H1 (cell line): Measurements from ENCODE around the gene IFNL4. TPM values are rescaled to one million over a fixed set of nuclear protein-coding genes. Genes with fewer than 3 reads are reported as not detected.

Experiments used
- CTCF ChIA-PET: fragments of 300-600 bp; sonication (Branson Sonifier 250); formaldehyde crosslinking; loops from one replicate; lab custom pipeline; 2021; ENCODE audit not compliant: partially characterized antibody; lab: Charles Lee
- POLR2A ChIA-PET: fragments of 300-600 bp; sonication (Branson Sonifier 250); formaldehyde crosslinking; loops from one replicate; lab custom pipeline; 2021; ENCODE audit warnings: inconsistent platforms; ENCODE audit not compliant: partially characterized antibody; lab: Charles Lee
- DNase-seq, 2 experiments: peaks; one replicate each; pipeline versions ENCODE4 v3.0.0 to v3.0.0-alpha.2; 2010 to 2022; ENCODE audit warnings: low spot score in 2 of 2, low read depth in 1 of 2, mixed read lengths in 1 of 2
- FAIRE-seq: peaks from 2 replicates; lab custom pipeline; 2011; peaks lifted over from hg19 to GRCh38; lab: Jason Lieb, UNC
- H2AFZ ChIP-seq: 2 replicates; pipeline ENCODE4 v1.8.1; 2012; ENCODE audit warnings: low read length, inconsistent platforms
- H2AK5ac ChIP-seq: 2 replicates; pipeline ENCODE4 v1.6.1; 2013; ENCODE audit warnings: low read depth, low read length
- H2BK120ac ChIP-seq: replicated peaks from 2 replicates; pipeline ENCODE3; 2013; ENCODE audit warnings: low read depth, low read length, inconsistent platforms
- H2BK12ac ChIP-seq: 2 replicates; pipeline ENCODE4 v1.6.1; 2013; ENCODE audit warnings: low read depth, low read length
- H2BK15ac ChIP-seq: 2 replicates; pipeline ENCODE4 v1.6.1; 2013; ENCODE audit warnings: low read length
- H2BK20ac ChIP-seq: 2 replicates; pipeline ENCODE4 v1.6.1; 2013; ENCODE audit warnings: low read length
- H2BK5ac ChIP-seq: 2 replicates; pipeline ENCODE4 v1.6.1; 2013; ENCODE audit warnings: low read depth, low read length
- H3K14ac ChIP-seq: 2 replicates; pipeline ENCODE4 v1.6.1; 2013; ENCODE audit warnings: inconsistent platforms; ENCODE audit not compliant: insufficient read length
- H3K18ac ChIP-seq: 2 replicates; pipeline ENCODE4 v1.6.1; 2013; ENCODE audit warnings: low read length; ENCODE audit errors: extremely low read depth
- H3K23ac ChIP-seq: 2 replicates; pipeline ENCODE4 v1.6.1; 2013; ENCODE audit warnings: inconsistent platforms; ENCODE audit not compliant: insufficient read length
- H3K23me2 ChIP-seq: 2 replicates; pipeline ENCODE4 v1.6.1; 2013; ENCODE audit warnings: low read depth, low read length
- H3K27ac ChIP-seq: 2 replicates; pipeline ENCODE4 v1.6.1; 2011; ENCODE audit warnings: low read depth, low read length, inconsistent platforms
- H3K27me3 ChIP-seq, 4 experiments: replicated peaks in 1 of 4; 1 replicate in 1 of 4; 2 replicates in 3 of 4; pipeline versions ENCODE4 v1.6.1 to v1.8.1; 2011 to 2013; ENCODE audit warnings: low read length in 3 of 4, mild to moderate bottlenecking in 3 of 4, inconsistent platforms in 2 of 4, mixed read lengths in 2 of 4, moderate library complexity in 1 of 4; ENCODE audit not compliant: control insufficient read depth in 3 of 4, insufficient read depth in 3 of 4; ENCODE audit errors: extremely low read depth in 1 of 4
- H3K36me3 ChIP-seq, 4 experiments: 2 replicates each; pipeline versions ENCODE4 v1.6.1 to v1.8.1; 2011 to 2013; ENCODE audit warnings: mild to moderate bottlenecking in 4 of 4, low read length in 3 of 4, moderate library complexity in 2 of 4, control low read depth in 1 of 4, inconsistent platforms in 1 of 4; ENCODE audit not compliant: insufficient read depth in 4 of 4, control insufficient read depth in 2 of 4
- H3K4ac ChIP-seq: replicated peaks from 2 replicates; pipeline ENCODE3; 2013; ENCODE audit warnings: low read length, low read depth, mixed read lengths, inconsistent platforms; ENCODE audit not compliant: insufficient read length
- H3K4me1 ChIP-seq, 4 experiments: replicated peaks in 1 of 4; 1 replicate in 1 of 4; 2 replicates in 3 of 4; pipeline versions ENCODE4 v1.6.1 to v1.8.1; 2011 to 2013; ENCODE audit warnings: low read length in 3 of 4, inconsistent platforms in 2 of 4, mixed read lengths in 1 of 4; ENCODE audit not compliant: insufficient read depth in 4 of 4, control insufficient read depth in 3 of 4
- H3K4me2 ChIP-seq, 2 experiments: 2 replicates each; pipeline versions ENCODE4 v1.6.1 to v1.8.1; 2011 to 2013; ENCODE audit warnings: low read depth in 2 of 2, low read length in 2 of 2, control low read depth in 1 of 2, inconsistent platforms in 1 of 2, mild to moderate bottlenecking in 1 of 2; ENCODE audit not compliant: insufficient read depth in 1 of 2
- H3K4me3 ChIP-seq, 4 experiments: fragments of 200-600, 300-600 bp in 1 of 4; sonication (generic), shearing (Covaris generic), sonication (Bioruptor Twin) in 1 of 4; 2 replicates each; pipeline versions ENCODE4 v1.5.1 to v1.8.1; 2011 to 2016; ENCODE audit warnings: low read length in 4 of 4, low read depth in 3 of 4, control low read depth in 2 of 4, inconsistent platforms in 2 of 4, mild to moderate bottlenecking in 2 of 4, mixed read lengths in 1 of 4, moderate library complexity in 1 of 4; ENCODE audit not compliant: insufficient read depth in 2 of 4; ENCODE audit errors: extremely low read depth in 1 of 4
- H3K56ac ChIP-seq: replicated peaks from 2 replicates; pipeline ENCODE3; 2013; ENCODE audit warnings: low read depth, mild to moderate bottlenecking, mixed read lengths, low read length, inconsistent platforms; ENCODE audit not compliant: insufficient read length
- H3K79me1 ChIP-seq: 2 replicates; pipeline ENCODE4 v1.6.1; 2013; ENCODE audit warnings: low read depth, low read length, control low read depth
- H3K79me2 ChIP-seq, 2 experiments: 2 replicates each; pipeline versions ENCODE4 v1.6.1 to v1.8.1; 2012 to 2013; ENCODE audit warnings: low read length in 2 of 2, mild to moderate bottlenecking in 2 of 2, inconsistent platforms in 1 of 2; ENCODE audit not compliant: insufficient read depth in 2 of 2, control insufficient read depth in 1 of 2
- H3K9ac ChIP-seq, 4 experiments: replicated peaks in 1 of 4; 1 replicate in 1 of 4; 2 replicates in 3 of 4; pipeline versions ENCODE4 v1.6.1 to v1.8.1; 2011 to 2013; ENCODE audit warnings: low read depth in 3 of 4, low read length in 3 of 4, control low read depth in 2 of 4, mild to moderate bottlenecking in 2 of 4, moderate library complexity in 2 of 4, inconsistent platforms in 1 of 4; ENCODE audit errors: extremely low read depth in 1 of 4
- H3K9me3 ChIP-seq, 2 experiments: 2 replicates each; pipeline versions ENCODE4 v1.6.1 to v1.8.1; 2012 to 2013; ENCODE audit warnings: mild to moderate bottlenecking in 2 of 2, moderate library complexity in 2 of 2, control low read depth in 1 of 2, inconsistent platforms in 1 of 2, low read depth in 1 of 2, low read length in 1 of 2, mixed read lengths in 1 of 2; ENCODE audit not compliant: insufficient read depth in 2 of 2
- H4K20me1 ChIP-seq, 2 experiments: replicated peaks in 1 of 2; 2 replicates each; pipeline versions ENCODE3 to v1.8.1; 2011 to 2013; ENCODE audit warnings: inconsistent platforms in 2 of 2, low read length in 2 of 2, mild to moderate bottlenecking in 1 of 2; ENCODE audit not compliant: insufficient read depth in 2 of 2, control insufficient read depth in 1 of 2
- H4K5ac ChIP-seq: 2 replicates; pipeline ENCODE4 v1.6.1; 2013; ENCODE audit warnings: low read length, low read depth, mixed read lengths, inconsistent platforms; ENCODE audit not compliant: insufficient read length
- H4K8ac ChIP-seq: 2 replicates; pipeline ENCODE4 v1.8.0; 2013; ENCODE audit warnings: mild to moderate bottlenecking, moderate library complexity, low read length, inconsistent platforms; ENCODE audit not compliant: insufficient read depth; ENCODE audit errors: extremely low read depth
- H4K91ac ChIP-seq: replicated peaks from 2 replicates; pipeline ENCODE3; 2013; ENCODE audit warnings: low read length, mixed read lengths, inconsistent platforms; ENCODE audit not compliant: insufficient read length
- CHD2 ChIP-seq: IDR thresholded peaks from 2 replicates; pipeline ENCODE4 v1.6.1; 2012; ENCODE audit warnings: low read length, improper control_type of control experiment
- CTCF ChIP-seq, 3 experiments: IDR thresholded peaks; 1 replicate in 2 of 3; 2 replicates in 1 of 3; pipeline versions ENCODE4 v1.5.1 to v1.6.1; 2011; ENCODE audit warnings: low read length in 3 of 3, mild to moderate bottlenecking in 3 of 3, inconsistent platforms in 2 of 3, low read depth in 1 of 3, moderate library complexity in 1 of 3; ENCODE audit not compliant: insufficient read depth in 1 of 3; ENCODE audit errors: control extremely low read depth in 1 of 3
- GTF2F1 ChIP-seq: IDR thresholded peaks from 2 replicates; pipeline ENCODE4 v1.6.1; 2012; ENCODE audit warnings: low read depth, low read length, improper control_type of control experiment, borderline replicate concordance
- JUND ChIP-seq: IDR thresholded peaks from 2 replicates; pipeline ENCODE4 v1.6.1; 2011; ENCODE audit warnings: mild to moderate bottlenecking, improper control_type of control experiment, low read length
- RAD21 ChIP-seq, 2 experiments: IDR thresholded peaks in 1 of 2; conservative IDR thresholded peaks in 1 of 2; 2 replicates each; pipeline ENCODE4 v1.6.1; 2011; ENCODE audit warnings: low read depth in 2 of 2, low read length in 2 of 2, improper control_type of control experiment in 1 of 2, inconsistent platforms in 1 of 2, mild to moderate bottlenecking in 1 of 2, moderate library complexity in 1 of 2
- WGBS, 2 experiments: shearing (Covaris generic) in 1 of 2; methylation state at CpG; one replicate each; pipeline versions ENCODE4 v1.1.6 to v1.1.7; 2013 to 2015; ENCODE audit warnings: low lambda C conversion rate in 2 of 2, mixed read lengths in 2 of 2, inconsistent platforms in 1 of 2, low coverage in 1 of 2, missing lambda C conversion rate in 1 of 2; ENCODE audit not compliant: insufficient replicate concordance in 2 of 2, insufficient coverage in 1 of 2, insufficient read length in 1 of 2; ENCODE audit errors: extremely low coverage in 1 of 2, missing lambda C conversion rate in 1 of 2; 5-methylcytosine and 5-hydroxymethylcytosine counted together
- polyA plus RNA-seq, 7 experiments: library from polyadenylated mRNA; depleted of rRNA in 3 of 7; stranded (reverse) in 5 of 7; unstranded in 2 of 7; fragments of >200 nt in 5 of 7; fragments of 200-250 nt in 2 of 7; gene quantifications; 1 replicate in 5 of 7; 2 replicates in 1 of 7; 4 replicates in 1 of 7; pipeline versions ENCODE4 v1.2.1 to v1.2.3, GENCODE V29; 2011 to 2013; ENCODE audit warnings: missing spikeins in 2 of 7, mixed read lengths in 2 of 7
- total RNA-seq: library from RNA; stranded (reverse); fragmentation: NEBNext Ultra II Directional; extraction: Animal tissue kit (Norgen Biotek cat#: 25700); gene quantifications from 2 replicates; pipeline ENCODE4 v1.2.1, GENCODE V29; 2021

IFNL4 gene
- total and polyA plus RNA-seq, 2 of the 8 experiments (the other 6 are each of a cell fraction or from before 2014, with no cell fraction given) = not detected

GRCh38 chr19:39224910-39225309 is 23.7 kb downstream of the IFNL4 start:
- Histone ChIP-seq H3K56ac (no peak overlapping the region), H3K4me1 (no peaks in the 10 kb centered on the region), H3K36me3 (no peaks in the 10 kb centered on the region), H2BK20ac (no peak overlapping the region), H3K18ac (no peak overlapping the region), H4K20me1 (no peaks in the 10 kb centered on the region), H3K23ac (no peak overlapping the region), H3K14ac (no peak overlapping the region), H2AK5ac (no peak overlapping the region), H3K79me2 (no peaks in the 10 kb centered on the region), H3K4me3 (no peak overlapping the region), H3K23me2 (peaks cover under 1% of the 10 kb centered on the region; the same call in 1 of the 2 replicates), H2AFZ (no peak overlapping the region), H2BK120ac (no peak overlapping the region), H2BK12ac (no peak overlapping the region), H3K9me3 (no peaks in the 10 kb centered on the region), H3K4ac (no peak overlapping the region), H3K4me2 (no peak overlapping the region), H3K27me3 (peaks cover 0 to 3% (median 0%) of the 10 kb centered on the region in 4 experiments; a peak in 2 of 7 replicates), H3K9ac (no peak overlapping the region), H4K8ac (no peak overlapping the region), H4K5ac (no peak overlapping the region), H3K27ac (no peak overlapping the region), H2BK5ac (no peak overlapping the region), H4K91ac (no peak overlapping the region), H3K79me1 (no peaks in the 10 kb centered on the region), H2BK15ac (no peak overlapping the region)
- FAIRE-seq = peak; percentile 45
- DNase-seq = no peak
- ChIA-PET POLR2A (no interaction called here), CTCF (interaction anchor here (0.7 to 5.0 kb wide), 8 partner anchors 12 to 106 kb away, joined by 3 to 25 read pairs (median 4); partner anchors contain the start of gene SYCN)
- TF ChIP-seq JUND (peak; percentile 71; the same call in 1 of the 2 replicates), CHD2 (no peak), GTF2F1 (no peak), CTCF (IDR thresholded peaks at IDR 0.05; ENCODE audit: control extremely low read depth in 1 of 3, insufficient read depth in 1 of 3, low read depth in 1 of 3, low read length in 3 of 3) (peak; percentile 13 to 52 (median 41); a peak in 3 of 4 replicates), RAD21 (IDR thresholded peaks at IDR 0.05 in 1 of 2, conservative IDR thresholded peaks at IDR 0.05 in 1 of 2; ENCODE audit: low read depth in 2 of 2, low read length in 2 of 2) (peak; percentile 48 to 51)
- WGBS, 2 experiments = 53% methylated on average over 3 of the region's 3 CpGs; no CpG with 5 or more reads in 1 of the 2 experiments
